ENCODE measurements around the gene ANGPTL5.
"Not testable (repeated sequence)": the region's sequence is repeated elsewhere in the genome, so short reads cannot be mapped to it uniquely, and the experiment has no call there.

The ANGPTL5 gene

DNA sequence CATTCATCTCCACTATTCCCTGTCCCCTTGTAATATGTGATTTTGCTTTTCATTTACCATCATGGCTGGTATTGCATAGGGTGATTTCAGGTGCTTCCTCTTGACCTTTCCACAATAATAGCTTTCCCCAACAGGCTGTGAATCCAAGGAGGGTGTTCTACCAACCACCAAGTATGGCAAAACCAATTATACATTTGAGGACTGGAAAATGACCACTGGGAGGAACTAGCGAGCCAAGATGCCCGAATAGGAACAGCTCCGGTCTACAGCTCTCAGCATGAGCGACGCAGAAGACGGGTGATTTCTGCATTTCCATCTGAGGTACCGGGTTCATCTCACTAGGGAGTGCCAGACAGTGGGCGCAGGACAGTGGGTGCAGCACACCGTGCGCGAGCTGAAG is 64.1 kb downstream of the ANGPTL5 start:
- H2BK15ac ChIP-seq (replicated peaks; ENCODE audit: low read depth); H4K8ac ChIP-seq (ENCODE audit: low read depth, low read length); H3K23ac ChIP-seq (ENCODE audit: low read length); H3K4ac ChIP-seq (ENCODE audit: low read depth, low read length); H2AK5ac ChIP-seq (ENCODE audit: low read length); H3K9ac ChIP-seq (ENCODE audit: low read length); H3K18ac ChIP-seq (ENCODE audit: low read length); H3K4me3 ChIP-seq (ENCODE audit: low read length); H3K27ac ChIP-seq (ENCODE audit: low read depth, low read length); H3K4me1 ChIP-seq (ENCODE audit: control insufficient read depth, low read depth, low read length); H3K36me3 ChIP-seq (ENCODE audit: control insufficient read depth, insufficient read depth, low read length); H4K5ac ChIP-seq (ENCODE audit: low read length); H2BK5ac ChIP-seq (ENCODE audit: low read length); H2BK120ac ChIP-seq (ENCODE audit: low read depth, low read length); H3K79me2 ChIP-seq (ENCODE audit: control insufficient read depth, insufficient read depth, low read length); H3K4me2 ChIP-seq (ENCODE audit: low read length); H3K56ac ChIP-seq (ENCODE audit: low read length); H3K79me1 ChIP-seq (ENCODE audit: low read length); H3K27me3 ChIP-seq (ENCODE audit: insufficient read depth, low read length, poor library complexity); DNase-seq: not testable (repeated sequence)
- WGBS (ENCODE audit: extremely low coverage, insufficient coverage, low lambda C conversion rate) = no CpG with 5 or more reads among the region's 11 CpGs

GRCh38 chr11:101848262-101848661 is 68.1 kb downstream of the ANGPTL5 start:
- no peak overlapping the region for H2BK120ac ChIP-seq (ENCODE audit: low read depth, low read length)
- H3K4me3 ChIP-seq (ENCODE audit: low read length) = no peak overlapping the region
- no peaks in the 10 kb centered on the region for H3K36me3 ChIP-seq (ENCODE audit: control insufficient read depth, insufficient read depth, low read length)
- H3K79me1 ChIP-seq (ENCODE audit: low read length) = no peaks in the 10 kb centered on the region
- H3K18ac ChIP-seq (ENCODE audit: low read length) = no peak overlapping the region
- H4K8ac ChIP-seq (ENCODE audit: low read depth, low read length) = no peak overlapping the region
- no peak overlapping the region for H3K56ac ChIP-seq (ENCODE audit: low read length)
- no peak overlapping the region for H2BK5ac ChIP-seq (ENCODE audit: low read length)
- H3K79me2 ChIP-seq (ENCODE audit: control insufficient read depth, insufficient read depth, low read length) = no peaks in the 10 kb centered on the region
- no peak overlapping the region for H3K4ac ChIP-seq (ENCODE audit: low read depth, low read length)
- H3K9ac ChIP-seq (ENCODE audit: low read length) = no peak overlapping the region
- DNase-seq = no peak
- H2BK15ac ChIP-seq (replicated peaks; ENCODE audit: low read depth) = no peak overlapping the region
- H4K5ac ChIP-seq (ENCODE audit: low read length) = no peak overlapping the region
- H3K23ac ChIP-seq (ENCODE audit: low read length) = no peak overlapping the region
- WGBS (ENCODE audit: extremely low coverage, insufficient coverage, low lambda C conversion rate) = no CpG with 5 or more reads among the region's 2 CpGs
- no peak overlapping the region for H3K27ac ChIP-seq (ENCODE audit: low read depth, low read length)
- no peaks in the 10 kb centered on the region for H3K27me3 ChIP-seq (ENCODE audit: insufficient read depth, low read length, poor library complexity)
- H3K4me1 ChIP-seq (ENCODE audit: control insufficient read depth, low read depth, low read length) = no peaks in the 10 kb centered on the region
- H3K4me2 ChIP-seq (ENCODE audit: low read length) = no peak overlapping the region
- H2AK5ac ChIP-seq (ENCODE audit: low read length) = no peak overlapping the region

DNA sequence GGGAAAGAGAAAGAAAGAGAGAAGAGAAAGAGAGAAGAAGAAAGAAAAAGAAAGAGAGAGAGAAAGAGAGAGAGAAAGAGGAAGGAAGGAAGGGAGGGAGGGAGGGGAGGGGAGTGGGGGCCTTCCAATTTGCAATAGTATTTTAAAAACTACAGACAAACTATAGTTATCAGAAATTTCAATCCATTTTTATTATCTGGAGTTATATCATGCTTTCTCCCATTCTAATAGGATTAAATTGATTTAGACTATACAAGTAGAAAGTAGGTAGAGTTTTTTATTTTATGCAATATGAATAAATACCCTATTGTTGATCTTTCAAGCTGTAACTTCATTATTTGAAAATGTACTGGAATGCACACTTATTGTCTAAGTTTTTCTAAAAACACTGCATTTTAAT is 71.7 kb downstream of the ANGPTL5 start:
- Histone ChIP-seq H3K23ac (ENCODE audit: low read length) (no peak overlapping the region), H3K27me3 (ENCODE audit: insufficient read depth, low read length, poor library complexity) (no peaks in the 10 kb centered on the region), H4K5ac (ENCODE audit: low read length) (no peak overlapping the region), H3K4me2 (ENCODE audit: low read length) (no peak overlapping the region), H3K56ac (ENCODE audit: low read length) (no peak overlapping the region), H3K27ac (ENCODE audit: low read depth, low read length) (no peak overlapping the region), H3K18ac (ENCODE audit: low read length) (no peak overlapping the region), H3K79me1 (ENCODE audit: low read length) (no peaks in the 10 kb centered on the region), H3K4me1 (ENCODE audit: control insufficient read depth, low read depth, low read length) (no peaks in the 10 kb centered on the region), H2AK5ac (ENCODE audit: low read length) (no peak overlapping the region), H4K8ac (ENCODE audit: low read depth, low read length) (no peak overlapping the region), H3K79me2 (ENCODE audit: control insufficient read depth, insufficient read depth, low read length) (no peaks in the 10 kb centered on the region), H3K4ac (ENCODE audit: low read depth, low read length) (no peak overlapping the region), H2BK120ac (ENCODE audit: low read depth, low read length) (no peak overlapping the region), H2BK15ac (replicated peaks; ENCODE audit: low read depth) (no peak overlapping the region), H3K36me3 (ENCODE audit: control insufficient read depth, insufficient read depth, low read length) (no peaks in the 10 kb centered on the region), H3K9ac (ENCODE audit: low read length) (no peak overlapping the region), H2BK5ac (ENCODE audit: low read length) (no peak overlapping the region), H3K4me3 (ENCODE audit: low read length) (no peak overlapping the region)
- DNase-seq = no peak

DNA sequence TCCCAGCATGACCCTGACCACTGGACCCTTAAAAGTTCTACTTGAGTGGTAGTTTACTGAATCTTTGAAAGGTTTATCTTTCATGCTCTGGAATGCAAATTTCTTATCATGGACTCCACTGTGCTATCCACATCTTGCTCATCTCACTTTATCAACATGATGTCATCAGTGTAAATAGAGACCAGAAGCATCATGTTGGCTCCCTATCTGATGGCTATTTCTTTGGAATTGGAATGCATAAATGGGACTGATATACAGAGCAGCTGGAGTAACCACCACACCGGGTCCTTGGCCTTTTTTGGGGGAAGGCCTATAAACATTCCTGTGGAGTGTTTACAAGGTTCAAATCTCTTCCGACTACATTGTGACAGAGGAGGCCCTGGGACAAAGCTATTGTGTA is 75.6 kb downstream of the ANGPTL5 start:
- no CpG with 5 or more reads among the region's 2 CpGs for WGBS (ENCODE audit: extremely low coverage, insufficient coverage, low lambda C conversion rate)
- Histone ChIP-seq H3K79me1 (ENCODE audit: low read length) (no peaks in the 10 kb centered on the region), H3K4me3 (ENCODE audit: low read length) (no peak overlapping the region), H2AK5ac (ENCODE audit: low read length) (no peak overlapping the region), H2BK15ac (replicated peaks; ENCODE audit: low read depth) (no peak overlapping the region), H3K9ac (ENCODE audit: low read length) (no peak overlapping the region), H4K5ac (ENCODE audit: low read length) (no peak overlapping the region), H3K4me1 (ENCODE audit: control insufficient read depth, low read depth, low read length) (no peaks in the 10 kb centered on the region), H4K8ac (ENCODE audit: low read depth, low read length) (no peak overlapping the region), H2BK5ac (ENCODE audit: low read length) (no peak overlapping the region), H2BK120ac (ENCODE audit: low read depth, low read length) (no peak overlapping the region), H3K18ac (ENCODE audit: low read length) (no peak overlapping the region), H3K4ac (ENCODE audit: low read depth, low read length) (no peak overlapping the region), H3K27ac (ENCODE audit: low read depth, low read length) (no peak overlapping the region), H3K4me2 (ENCODE audit: low read length) (no peak overlapping the region), H3K23ac (ENCODE audit: low read length) (no peak overlapping the region), H3K56ac (ENCODE audit: low read length) (no peak overlapping the region), H3K36me3 (ENCODE audit: control insufficient read depth, insufficient read depth, low read length) (no peaks in the 10 kb centered on the region), H3K27me3 (ENCODE audit: insufficient read depth, low read length, poor library complexity) (no peaks in the 10 kb centered on the region), H3K79me2 (ENCODE audit: control insufficient read depth, insufficient read depth, low read length) (no peaks in the 10 kb centered on the region)
- DNase-seq = peak; percentile 39

All from mesendoderm (in vitro differentiated cells).